Measurements from ENCODE around the gene PKIB. TPM values are rescaled to one million over a fixed set of nuclear protein-coding genes. Genes with fewer than 3 reads are reported as not detected.
A peak's percentile ranks its signal among the peaks of the same experiment; 100 is the strongest.

The PKIB gene
- polyA plus RNA-seq, 4 donors, result 6.5 to 80.5 (median 54.9) TPM

DNA sequence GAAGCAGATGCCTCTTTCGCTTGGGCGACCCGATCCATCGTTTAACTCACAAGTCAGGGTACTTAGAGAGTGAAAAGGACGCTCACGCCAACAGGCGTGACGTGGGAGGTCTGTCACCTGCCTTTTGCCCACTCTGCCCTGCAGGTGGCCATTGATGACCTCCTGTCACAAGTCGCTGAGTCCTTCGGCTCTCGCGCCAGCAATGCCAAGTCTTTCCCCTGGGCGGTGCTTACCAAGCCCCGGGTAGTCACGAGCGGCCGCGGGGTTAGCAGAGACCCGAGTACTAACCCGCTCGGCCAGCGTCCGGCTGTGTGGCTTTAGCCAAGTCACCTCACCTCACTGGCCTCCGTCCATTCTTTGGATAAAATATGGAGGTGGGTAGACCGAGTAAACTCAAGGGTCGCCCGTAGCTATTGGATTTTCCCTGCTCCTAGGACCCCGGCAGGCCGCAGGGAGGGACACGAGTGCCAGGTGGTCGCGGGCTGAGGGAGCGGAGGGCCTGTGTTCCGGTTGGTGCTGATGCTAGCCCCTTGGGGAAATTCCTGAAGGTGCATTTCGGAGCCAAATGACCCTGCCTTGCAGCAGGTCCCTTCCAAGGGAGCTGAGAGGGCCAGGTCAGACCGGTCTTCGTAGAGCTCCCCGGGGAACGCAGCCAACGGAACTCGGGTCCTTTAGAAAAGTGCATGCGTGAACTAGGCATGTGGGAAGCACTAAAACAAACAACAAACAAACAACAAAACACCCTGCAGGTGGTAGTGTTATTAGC is 668 bp downstream of the PKIB start:
- Histone ChIP-seq H3K27me3 (ENCODE audit: control insufficient read depth in 3 of 3, insufficient read depth in 3 of 3, low read length in 3 of 3) (peaks cover 0 to 11% (median 0%) of the 10 kb centered on the region in 3 donors), H3K27ac (ENCODE audit: low read depth in 1 of 3, low read length in 2 of 3) (peak overlapping the region; percentile 38 to 82 (median 78)), H3K36me3 (ENCODE audit: control insufficient read depth in 3 of 3, insufficient read depth in 2 of 3, low read depth in 1 of 3, low read length in 3 of 3) (no peaks in the 10 kb centered on the region), H3K9me3 (ENCODE audit: control insufficient read depth in 2 of 2, insufficient read depth in 1 of 2, low read depth in 1 of 2, low read length in 1 of 2) (no peaks in the 10 kb centered on the region), H3K4me3 (ENCODE audit: low read depth in 1 of 3, low read length in 3 of 3) (peak overlapping the region; percentile 38 to 81 (median 52)), H3K4me1 (ENCODE audit: control insufficient read depth in 3 of 3, insufficient read depth in 2 of 3, low read depth in 1 of 3, low read length in 2 of 3) (peaks cover 0 to 8% (median 0%) of the 10 kb centered on the region in 3 donors)
- 2% methylated on average over 42 of the region's 42 CpGs for WGBS, 3 donors
- FAIRE-seq (no peak), DNase-seq (peak; percentile 64 to 81)

DNA sequence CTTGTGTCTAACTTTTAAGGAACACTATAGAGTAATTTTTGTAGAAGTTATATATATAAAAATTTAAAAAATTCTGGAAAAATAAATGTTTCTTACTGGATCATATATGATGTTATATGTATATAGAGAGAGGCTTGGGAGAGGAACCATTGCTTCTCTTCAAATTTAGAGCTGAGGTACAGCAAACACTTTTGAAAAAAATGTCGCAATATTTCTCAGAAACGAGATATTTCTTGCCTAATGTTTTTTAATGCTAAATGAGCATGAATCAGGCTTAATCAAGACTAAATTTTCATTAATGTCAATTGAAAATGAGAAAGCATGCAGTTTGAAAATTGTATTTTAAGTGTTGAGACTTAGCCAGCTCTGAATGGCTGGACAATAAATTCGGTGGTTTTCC is 2.6 kb downstream of the PKIB start:
- no peaks in the 10 kb centered on the region for H3K36me3 ChIP-seq (ENCODE audit: control insufficient read depth in 3 of 3, insufficient read depth in 2 of 3, low read depth in 1 of 3, low read length in 3 of 3)
- H3K4me1 ChIP-seq (ENCODE audit: control insufficient read depth in 3 of 3, insufficient read depth in 2 of 3, low read depth in 1 of 3, low read length in 2 of 3), result peaks cover 0 to 8% (median 0%) of the 10 kb centered on the region in 3 donors
- H3K4me3 ChIP-seq (ENCODE audit: low read depth in 1 of 3, low read length in 3 of 3), result no peak overlapping the region
- FAIRE-seq (no peak), DNase-seq (no peak)
- WGBS, 3 donors, result 71 to 86% (median 82%) methylated on average over 3 of the region's 3 CpGs
- H3K9me3 ChIP-seq (ENCODE audit: control insufficient read depth in 2 of 2, insufficient read depth in 1 of 2, low read depth in 1 of 2, low read length in 1 of 2), result no peaks in the 10 kb centered on the region
- H3K27me3 ChIP-seq (ENCODE audit: control insufficient read depth in 3 of 3, insufficient read depth in 3 of 3, low read length in 3 of 3), result peaks cover 0 to 11% (median 0%) of the 10 kb centered on the region in 3 donors
- no peak overlapping the region for H3K27ac ChIP-seq (ENCODE audit: low read depth in 1 of 3, low read length in 2 of 3)

DNA sequence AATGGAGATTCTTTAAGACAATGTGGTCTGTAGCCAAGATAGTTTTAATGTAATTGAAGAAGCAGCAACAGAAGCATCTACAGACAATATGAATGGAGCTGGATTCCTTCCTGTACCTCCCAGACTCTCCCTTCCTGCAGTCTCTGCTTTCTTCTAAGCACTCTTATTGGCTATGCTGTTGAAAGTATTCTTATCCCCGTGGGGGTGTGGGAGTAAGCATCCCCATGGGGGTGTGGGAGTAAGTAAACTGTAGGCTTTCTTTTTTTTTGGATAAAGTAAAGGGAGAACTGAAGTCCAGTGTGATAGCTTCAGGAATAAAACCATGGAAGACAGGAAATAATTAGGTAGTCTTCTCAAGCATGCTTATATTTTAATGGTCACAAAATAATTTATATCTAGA is 4.1 kb downstream of the PKIB start:
- Histone ChIP-seq H3K4me1 (ENCODE audit: control insufficient read depth in 3 of 3, insufficient read depth in 2 of 3, low read depth in 1 of 3, low read length in 2 of 3) (peaks cover 0 to 8% (median 0%) of the 10 kb centered on the region in 3 donors), H3K36me3 (ENCODE audit: control insufficient read depth in 3 of 3, insufficient read depth in 2 of 3, low read depth in 1 of 3, low read length in 3 of 3) (no peaks in the 10 kb centered on the region), H3K27me3 (ENCODE audit: control insufficient read depth in 3 of 3, insufficient read depth in 3 of 3, low read length in 3 of 3) (peaks cover 0 to 11% (median 0%) of the 10 kb centered on the region in 3 donors), H3K9me3 (ENCODE audit: control insufficient read depth in 2 of 2, insufficient read depth in 1 of 2, low read depth in 1 of 2, low read length in 1 of 2) (no peaks in the 10 kb centered on the region), H3K4me3 (ENCODE audit: low read depth in 1 of 3, low read length in 3 of 3) (no peak overlapping the region), H3K27ac (ENCODE audit: low read depth in 1 of 3, low read length in 2 of 3) (no peak overlapping the region)
- FAIRE-seq (no peak), DNase-seq (no peak)
- 35 to 44% (median 37%) methylated on average over 1 of the region's 1 CpG for WGBS, 3 donors

DNA sequence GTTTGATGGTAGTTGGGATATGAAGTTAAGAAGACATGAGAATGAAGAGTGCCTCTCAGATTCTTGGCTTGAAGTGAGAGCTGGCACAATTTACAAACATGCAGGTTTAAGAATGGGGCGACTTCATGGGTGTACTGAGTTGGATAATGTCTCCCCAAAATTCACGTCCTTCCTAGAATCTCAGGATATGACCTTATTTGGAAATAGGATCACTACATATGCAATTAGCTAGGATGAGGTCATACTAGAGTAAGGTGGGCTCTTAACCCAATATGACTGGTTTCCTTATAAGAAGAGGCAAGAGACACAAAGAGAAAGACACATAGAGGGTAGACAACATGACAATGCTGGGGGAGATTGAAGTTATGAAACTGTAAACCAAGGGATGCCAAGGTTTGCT is 5.2 kb downstream of the PKIB start:
- DNase-seq (no peak), FAIRE-seq (no peak)
- Histone ChIP-seq H3K9me3 (ENCODE audit: control insufficient read depth in 2 of 2, insufficient read depth in 1 of 2, low read depth in 1 of 2, low read length in 1 of 2) (no peaks in the 10 kb centered on the region), H3K4me1 (ENCODE audit: control insufficient read depth in 3 of 3, insufficient read depth in 2 of 3, low read depth in 1 of 3, low read length in 2 of 3) (peaks cover 0 to 8% (median 0%) of the 10 kb centered on the region in 3 donors), H3K27ac (ENCODE audit: low read depth in 1 of 3, low read length in 2 of 3) (no peak overlapping the region), H3K36me3 (ENCODE audit: control insufficient read depth in 3 of 3, insufficient read depth in 2 of 3, low read depth in 1 of 3, low read length in 3 of 3) (no peaks in the 10 kb centered on the region), H3K4me3 (ENCODE audit: low read depth in 1 of 3, low read length in 3 of 3) (no peak overlapping the region), H3K27me3 (ENCODE audit: control insufficient read depth in 3 of 3, insufficient read depth in 3 of 3, low read length in 3 of 3) (peaks cover 0 to 11% (median 0%) of the 10 kb centered on the region in 3 donors)
- 82 to 89% (median 86%) methylated on average over 2 of the region's 2 CpGs for WGBS, 3 donors

DNA sequence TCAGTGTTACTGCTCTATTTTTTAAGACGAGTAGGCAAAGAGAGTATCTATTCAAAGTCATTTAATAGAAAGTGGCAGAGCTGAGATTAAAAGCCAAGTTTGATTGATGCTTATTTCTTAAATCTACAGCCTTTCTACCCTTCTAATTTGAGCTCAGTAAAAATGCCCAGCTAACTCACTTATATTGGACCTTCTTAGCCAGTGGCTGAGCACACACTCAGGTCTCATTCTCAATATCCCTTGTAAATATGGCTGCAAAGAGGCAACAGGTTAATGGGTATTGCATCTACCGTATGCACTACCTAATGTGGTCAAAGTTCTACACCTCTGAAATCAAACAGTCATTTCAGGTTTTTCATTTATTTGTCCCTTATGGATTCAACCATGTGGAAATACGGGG is 6.7 kb downstream of the PKIB start:
- no peak overlapping the region for H3K27ac ChIP-seq (ENCODE audit: low read depth in 1 of 3, low read length in 2 of 3)
- FAIRE-seq, result no peak
- no peak overlapping the region for H3K4me3 ChIP-seq (ENCODE audit: low read depth in 1 of 3, low read length in 3 of 3)
- H3K9me3 ChIP-seq (ENCODE audit: control insufficient read depth in 2 of 2, insufficient read depth in 1 of 2, low read depth in 1 of 2, low read length in 1 of 2), result no peaks in the 10 kb centered on the region
- DNase-seq, result no peak
- no peaks in the 10 kb centered on the region for H3K4me1 ChIP-seq (ENCODE audit: control insufficient read depth in 3 of 3, insufficient read depth in 2 of 3, low read depth in 1 of 3, low read length in 2 of 3)
- peaks cover 0 to 2% (median 0%) of the 10 kb centered on the region in 3 donors for H3K27me3 ChIP-seq (ENCODE audit: control insufficient read depth in 3 of 3, insufficient read depth in 3 of 3, low read length in 3 of 3)
- 68 to 75% (median 74%) methylated on average over 3 of the region's 3 CpGs for WGBS, 3 donors
- H3K36me3 ChIP-seq (ENCODE audit: control insufficient read depth in 3 of 3, insufficient read depth in 2 of 3, low read depth in 1 of 3, low read length in 3 of 3), result no peaks in the 10 kb centered on the region

DNA sequence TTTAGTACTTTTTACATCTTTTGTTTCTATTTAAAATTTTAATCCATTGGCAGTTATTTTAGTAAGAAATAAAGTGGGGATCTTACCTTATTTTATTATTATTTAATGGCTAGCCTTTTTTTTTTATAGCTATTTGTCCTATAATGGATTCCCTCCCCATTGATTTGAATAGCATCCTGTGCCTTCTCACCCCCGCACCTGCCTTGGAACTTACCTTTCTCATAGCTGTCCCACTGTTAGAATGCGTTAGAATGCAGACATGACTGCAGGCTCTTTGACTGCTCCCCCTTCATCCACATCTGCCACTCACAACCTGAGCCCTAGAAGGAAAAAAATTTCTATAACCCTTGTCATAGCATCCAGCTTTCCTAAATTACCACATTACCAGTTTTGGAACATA is 9.1 kb downstream of the PKIB start:
- no peaks in the 10 kb centered on the region for H3K9me3 ChIP-seq (ENCODE audit: control insufficient read depth in 2 of 2, insufficient read depth in 1 of 2, low read depth in 1 of 2, low read length in 1 of 2)
- FAIRE-seq (no peak), DNase-seq (no peak)
- H3K27me3 ChIP-seq (ENCODE audit: control insufficient read depth in 3 of 3, insufficient read depth in 3 of 3, low read length in 3 of 3), result peaks cover 0 to under 1% (median 0%) of the 10 kb centered on the region in 3 donors
- no peak overlapping the region for H3K27ac ChIP-seq (ENCODE audit: low read depth in 1 of 3, low read length in 2 of 3)
- H3K36me3 ChIP-seq (ENCODE audit: control insufficient read depth in 3 of 3, insufficient read depth in 2 of 3, low read depth in 1 of 3, low read length in 3 of 3), result no peaks in the 10 kb centered on the region
- no peaks in the 10 kb centered on the region for H3K4me1 ChIP-seq (ENCODE audit: control insufficient read depth in 3 of 3, insufficient read depth in 2 of 3, low read depth in 1 of 3, low read length in 2 of 3)
- H3K4me3 ChIP-seq (ENCODE audit: low read depth in 1 of 3, low read length in 3 of 3), result no peak overlapping the region
- WGBS, 3 donors, result 88 to 96% (median 89%) methylated on average over 2 of the region's 2 CpGs

DNA sequence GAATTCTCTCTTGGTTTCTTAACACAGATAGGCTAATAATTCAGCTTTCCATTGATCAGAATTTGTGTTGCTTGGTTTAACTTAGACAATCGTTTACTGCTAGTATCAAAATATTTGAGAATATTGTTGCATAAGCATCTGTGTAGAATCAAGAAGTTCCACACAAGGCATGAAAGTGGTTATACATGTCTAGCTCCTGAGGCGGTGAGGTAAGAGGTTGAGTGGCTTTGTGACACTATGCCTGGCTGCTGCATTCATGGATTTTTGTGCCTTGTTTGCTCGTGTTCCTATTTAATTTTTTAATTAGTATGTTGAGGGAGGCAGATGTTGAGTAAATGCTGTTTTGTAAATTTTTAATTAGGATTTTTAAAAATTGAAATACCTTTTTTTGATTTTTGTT is 10.2 kb downstream of the PKIB start:
- Histone ChIP-seq H3K4me3 (ENCODE audit: low read depth in 1 of 3, low read length in 3 of 3) (no peak overlapping the region), H3K27me3 (ENCODE audit: control insufficient read depth in 3 of 3, insufficient read depth in 3 of 3, low read length in 3 of 3) (no peaks in the 10 kb centered on the region), H3K27ac (ENCODE audit: low read depth in 1 of 3, low read length in 2 of 3) (no peak overlapping the region), H3K9me3 (ENCODE audit: control insufficient read depth in 2 of 2, insufficient read depth in 1 of 2, low read depth in 1 of 2, low read length in 1 of 2) (no peaks in the 10 kb centered on the region), H3K4me1 (ENCODE audit: control insufficient read depth in 3 of 3, insufficient read depth in 2 of 3, low read depth in 1 of 3, low read length in 2 of 3) (no peaks in the 10 kb centered on the region), H3K36me3 (ENCODE audit: control insufficient read depth in 3 of 3, insufficient read depth in 2 of 3, low read depth in 1 of 3, low read length in 3 of 3) (no peaks in the 10 kb centered on the region)
- 83 to 86% (median 84%) methylated on average over 3 of the region's 3 CpGs for WGBS, 3 donors
- no peak for FAIRE-seq
- no peak for DNase-seq

DNA sequence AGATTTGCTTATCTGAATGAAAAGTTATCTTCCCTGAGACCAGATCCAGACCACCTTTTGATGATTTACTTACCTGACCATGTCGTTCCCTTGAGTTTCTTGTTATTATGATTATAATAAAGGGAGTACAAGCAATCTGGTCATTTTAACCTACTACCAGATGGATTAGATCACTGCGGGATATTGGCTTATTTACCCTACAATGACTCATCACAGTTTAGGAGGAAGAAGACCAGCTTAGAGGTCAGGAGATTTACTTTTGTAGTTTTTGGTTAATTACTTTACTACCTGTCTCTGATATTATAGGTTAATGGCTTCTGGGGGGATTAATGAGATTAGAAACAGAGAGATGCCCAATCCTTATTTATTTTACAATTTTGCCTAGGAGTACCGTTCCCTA is 10.7 kb downstream of the PKIB start:
- Histone ChIP-seq H3K27ac (ENCODE audit: low read depth in 1 of 3, low read length in 2 of 3) (no peak overlapping the region), H3K4me3 (ENCODE audit: low read depth in 1 of 3, low read length in 3 of 3) (no peak overlapping the region), H3K27me3 (ENCODE audit: control insufficient read depth in 3 of 3, insufficient read depth in 3 of 3, low read length in 3 of 3) (no peaks in the 10 kb centered on the region), H3K4me1 (ENCODE audit: control insufficient read depth in 3 of 3, insufficient read depth in 2 of 3, low read depth in 1 of 3, low read length in 2 of 3) (no peaks in the 10 kb centered on the region), H3K9me3 (ENCODE audit: control insufficient read depth in 2 of 2, insufficient read depth in 1 of 2, low read depth in 1 of 2, low read length in 1 of 2) (no peaks in the 10 kb centered on the region), H3K36me3 (ENCODE audit: control insufficient read depth in 3 of 3, insufficient read depth in 2 of 3, low read depth in 1 of 3, low read length in 3 of 3) (no peaks in the 10 kb centered on the region)
- no peak for DNase-seq
- WGBS, 3 donors, result 36 to 50% (median 48%) methylated on average over 3 of the region's 3 CpGs
- FAIRE-seq, result no peak

DNA sequence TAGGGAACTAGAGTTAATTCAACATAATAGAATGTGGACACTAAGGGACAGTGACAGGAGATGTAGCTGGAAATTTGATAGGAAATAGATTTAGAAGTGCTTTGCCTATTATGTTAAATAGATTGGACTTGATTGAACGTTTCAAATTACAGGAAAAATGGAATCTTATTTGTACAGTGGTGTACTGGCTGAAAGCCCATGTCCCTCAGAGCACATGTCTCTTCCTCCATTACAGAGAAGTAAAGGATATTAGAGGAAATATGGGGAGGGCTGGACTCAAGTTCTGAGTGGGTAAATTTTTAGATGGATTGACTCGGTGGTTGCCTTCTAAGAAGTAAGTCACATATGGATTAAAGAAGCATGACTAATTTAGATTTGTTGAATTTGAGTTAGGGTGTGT is 11.4 kb downstream of the PKIB start:
- no peak for DNase-seq
- H3K4me3 ChIP-seq (ENCODE audit: low read depth in 1 of 3, low read length in 3 of 3), result no peak overlapping the region
- H3K27ac ChIP-seq (ENCODE audit: low read depth in 1 of 3, low read length in 2 of 3), result no peak overlapping the region
- no peaks in the 10 kb centered on the region for H3K9me3 ChIP-seq (ENCODE audit: control insufficient read depth in 2 of 2, insufficient read depth in 1 of 2, low read depth in 1 of 2, low read length in 1 of 2)
- no peaks in the 10 kb centered on the region for H3K36me3 ChIP-seq (ENCODE audit: control insufficient read depth in 3 of 3, insufficient read depth in 2 of 3, low read depth in 1 of 3, low read length in 3 of 3)
- no peaks in the 10 kb centered on the region for H3K27me3 ChIP-seq (ENCODE audit: control insufficient read depth in 3 of 3, insufficient read depth in 3 of 3, low read length in 3 of 3)
- FAIRE-seq, result no peak
- 57 to 61% (median 60%) methylated on average over 2 of the region's 2 CpGs for WGBS, 3 donors
- no peaks in the 10 kb centered on the region for H3K4me1 ChIP-seq (ENCODE audit: control insufficient read depth in 3 of 3, insufficient read depth in 2 of 3, low read depth in 1 of 3, low read length in 2 of 3)
